Panc1 (cell line): ENCODE data around the gene JAG1.

Source experiments
- POLR2AphosphoS5 ChIP-seq: IDR thresholded peaks from 2 replicates; pipeline ENCODE4 v1.6.1; 2012; ENCODE audit warnings: mild to moderate bottlenecking, low read depth, low read length, moderate library complexity
- TF ChIP-seq, protein P1 (sequence below): fragments of 450-650 bp; IDR thresholded peaks from 2 replicates; pipeline ENCODE4 v1.5.1; 2017; ENCODE audit warnings: mild to moderate bottlenecking

DNA sequence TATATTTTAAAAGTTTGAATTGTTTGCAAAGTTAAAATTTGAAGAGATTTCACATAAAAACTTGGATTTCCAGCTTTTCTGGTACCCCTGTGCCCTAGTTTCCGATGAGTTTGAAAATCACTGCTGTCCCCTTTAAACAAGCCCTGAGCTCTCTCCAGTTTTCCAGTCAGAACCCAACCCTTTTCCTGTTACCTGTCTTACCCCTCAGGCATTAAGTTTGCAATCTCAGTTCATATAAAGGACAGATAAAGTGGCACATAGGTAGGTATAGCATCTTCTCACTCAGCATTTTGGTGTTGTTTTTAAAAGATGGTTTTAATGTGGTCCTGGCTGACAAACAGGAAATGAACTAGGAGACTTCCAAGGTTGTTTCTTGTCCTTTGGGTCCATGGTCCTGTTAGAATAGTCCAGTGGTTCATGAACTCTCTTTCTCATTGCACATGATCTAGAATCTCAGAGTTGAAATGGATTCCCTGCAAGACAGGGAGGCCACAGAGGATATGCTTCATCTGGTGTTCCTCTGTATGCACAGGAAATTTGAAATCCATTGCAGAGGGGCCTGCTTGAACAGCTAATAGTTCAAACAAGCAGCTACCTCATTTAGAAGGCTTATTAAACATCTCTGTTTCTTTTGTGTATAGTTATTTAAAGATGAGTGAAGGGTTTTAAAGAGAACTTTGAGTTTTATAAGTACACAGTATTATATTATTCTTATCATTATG lies 82.7 kb downstream of the JAG1 start:
- TF ChIP-seq, protein P1, sequence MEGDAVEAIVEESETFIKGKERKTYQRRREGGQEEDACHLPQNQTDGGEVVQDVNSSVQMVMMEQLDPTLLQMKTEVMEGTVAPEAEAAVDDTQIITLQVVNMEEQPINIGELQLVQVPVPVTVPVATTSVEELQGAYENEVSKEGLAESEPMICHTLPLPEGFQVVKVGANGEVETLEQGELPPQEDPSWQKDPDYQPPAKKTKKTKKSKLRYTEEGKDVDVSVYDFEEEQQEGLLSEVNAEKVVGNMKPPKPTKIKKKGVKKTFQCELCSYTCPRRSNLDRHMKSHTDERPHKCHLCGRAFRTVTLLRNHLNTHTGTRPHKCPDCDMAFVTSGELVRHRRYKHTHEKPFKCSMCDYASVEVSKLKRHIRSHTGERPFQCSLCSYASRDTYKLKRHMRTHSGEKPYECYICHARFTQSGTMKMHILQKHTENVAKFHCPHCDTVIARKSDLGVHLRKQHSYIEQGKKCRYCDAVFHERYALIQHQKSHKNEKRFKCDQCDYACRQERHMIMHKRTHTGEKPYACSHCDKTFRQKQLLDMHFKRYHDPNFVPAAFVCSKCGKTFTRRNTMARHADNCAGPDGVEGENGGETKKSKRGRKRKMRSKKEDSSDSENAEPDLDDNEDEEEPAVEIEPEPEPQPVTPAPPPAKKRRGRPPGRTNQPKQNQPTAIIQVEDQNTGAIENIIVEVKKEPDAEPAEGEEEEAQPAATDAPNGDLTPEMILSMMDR, result no peak
- TF ChIP-seq POLR2AphosphoS5, result no peak
